Liver (tissue), 3 donors: ENCODE data around the gene SPATA1.

Experiments
- ATF3 ChIP-seq: IDR thresholded peaks from 2 replicates; pipeline ENCODE4 v1.6.1; 2016; ENCODE audit warnings: antibody characterized with exemption
- CTCF ChIP-seq: fragments of 150-350 bp; IDR thresholded peaks from 2 replicates; pipeline ENCODE4 v1.5.1; 2017; ENCODE audit warnings: improper control_type of control experiment, low read depth, low read length; ENCODE audit not compliant: missing input control
- FOXA2 ChIP-seq: IDR thresholded peaks from 2 replicates; pipeline ENCODE4 v1.6.1; 2016; ENCODE audit warnings: antibody characterized with exemption
- GABPA ChIP-seq, 2 donors: IDR thresholded peaks in 1 of 2; conservative IDR thresholded peaks in 1 of 2; 2 replicates each; pipeline ENCODE4 v1.6.1; 2016; ENCODE audit warnings: antibody characterized with exemption in 2 of 2, mild to moderate bottlenecking in 1 of 2, moderate library complexity in 1 of 2
- REST ChIP-seq: IDR thresholded peaks from 2 replicates; pipeline ENCODE4 v1.6.1; 2016; ENCODE audit warnings: antibody characterized with exemption, mild to moderate bottlenecking
- SP1 ChIP-seq: IDR thresholded peaks from 2 replicates; pipeline ENCODE4 v1.6.1; 2018; ENCODE audit warnings: antibody characterized with exemption, mild to moderate bottlenecking
- TAF1 ChIP-seq: conservative IDR thresholded peaks from 2 replicates; pipeline ENCODE4 v1.6.1; 2016; ENCODE audit warnings: antibody characterized with exemption, mild to moderate bottlenecking
- YY1 ChIP-seq: IDR thresholded peaks from 2 replicates; pipeline ENCODE4 v1.6.1; 2016; ENCODE audit warnings: antibody characterized with exemption, mild to moderate bottlenecking
- donor health status: healthy.
- donor health status: healthy.

- TF ChIP-seq CTCF (no peak), YY1 (no peak), GABPA (IDR thresholded peaks at IDR 0.05 in 1 of 2, conservative IDR thresholded peaks at IDR 0.05 in 1 of 2) (no peak), ATF3 (no peak), REST (no peak), SP1 (no peak), TAF1 (no peak), FOXA2 (no peak)
Measured at GRCh38 chr1:84615790-84616189, 109.6 kb downstream of the SPATA1 start.
